SU-DHL-6 (cell line): ENCODE data around the gene OPA1.

Experiments used
- H2AFZ ChIP-seq: fragments of 200-600 bp; sonication (generic); 2 replicates; pipeline ENCODE4 v1.6.1; 2014; ENCODE audit warnings: low read depth, mild to moderate bottlenecking, moderate library complexity, mixed read lengths, antibody characterized with exemption, low read length; ENCODE audit not compliant: severe bottlenecking
- H3F3A ChIP-seq: fragments of 200-600 bp; shearing (Covaris generic); 2 replicates; pipeline ENCODE4 v1.6.0; 2016; ENCODE audit warnings: antibody characterized with exemption, mild to moderate bottlenecking; ENCODE audit not compliant: insufficient read depth
- H3K27ac ChIP-seq: fragments of 200-600 bp; sonication (generic); 2 replicates; pipeline ENCODE4 v1.5.1; 2016; ENCODE audit warnings: low read depth, mild to moderate bottlenecking, low read length, moderate library complexity, mixed read lengths
- H3K27me3 ChIP-seq: fragments of 200-600 bp; sonication (generic), shearing (Covaris generic); 2 replicates; pipeline ENCODE4 v1.6.0; 2014; ENCODE audit warnings: mild to moderate bottlenecking, low read length
- H3K36me3 ChIP-seq: fragments of 200-600 bp; sonication (generic); 2 replicates; pipeline ENCODE4 v1.6.1; 2014; ENCODE audit warnings: mild to moderate bottlenecking, low read length, mixed read lengths
- H3K4me2 ChIP-seq: fragments of 300-600, 200-600 bp; shearing (Covaris generic), sonication (generic); 2 replicates; pipeline ENCODE4 v1.6.0; 2014; ENCODE audit warnings: low read length, low read depth, mild to moderate bottlenecking; ENCODE audit not compliant: poor library complexity, severe bottlenecking
- H3K4me3 ChIP-seq: fragments of 200-600 bp; sonication (generic); 2 replicates; pipeline ENCODE4 v1.5.1; 2014; ENCODE audit warnings: antibody characterized with exemption, low read length, mild to moderate bottlenecking, mixed read lengths; ENCODE audit not compliant: insufficient read depth, poor library complexity, severe bottlenecking
- H3K79me2 ChIP-seq: fragments of 200-600 bp; sonication (generic); 2 replicates; pipeline ENCODE4 v1.6.1; 2014; ENCODE audit warnings: mild to moderate bottlenecking, low read length, moderate library complexity; ENCODE audit not compliant: insufficient read depth
- H3K9ac ChIP-seq: fragments of 200-600 bp; sonication (generic); 2 replicates; pipeline ENCODE4 v1.7.0; 2014; ENCODE audit warnings: mild to moderate bottlenecking, low read length
- H3K9me2 ChIP-seq: fragments of 200-600 bp; sonication (generic); replicated peaks from 2 replicates; pipeline ENCODE4 v1.6.1; 2014; ENCODE audit warnings: low read length; ENCODE audit not compliant: insufficient read depth
- H3K9me3 ChIP-seq: fragments of 200-600 bp; sonication (generic); 2 replicates; pipeline ENCODE4 v1.6.1; 2014; ENCODE audit warnings: low read length, mixed read lengths; ENCODE audit not compliant: insufficient read depth
- H4K20me1 ChIP-seq: fragments of 200-600 bp; sonication (generic); 2 replicates; pipeline ENCODE4 v1.6.1; 2014; ENCODE audit warnings: low read depth, mild to moderate bottlenecking, antibody characterized with exemption, low read length, moderate library complexity, mixed read lengths
- EZH2phosphoT487 ChIP-seq: fragments of 200-600 bp; sonication (generic), shearing (Covaris generic); conservative IDR thresholded peaks from 2 replicates; pipeline ENCODE4 v1.6.1; 2018; ENCODE audit warnings: mild to moderate bottlenecking, antibody characterized with exemption, low read length, moderate library complexity, mixed read lengths
- TF ChIP-seq, protein P1 (sequence below): fragments of 200-600 bp; sonication (generic); IDR thresholded peaks from one replicate; pipeline ENCODE4 v1.5.1; 2017; ENCODE audit warnings: antibody characterized with exemption, mild to moderate bottlenecking, low read length, moderate library complexity; ENCODE audit not compliant: insufficient read depth, poor library complexity, severe bottlenecking

OPA1 gene

DNA sequence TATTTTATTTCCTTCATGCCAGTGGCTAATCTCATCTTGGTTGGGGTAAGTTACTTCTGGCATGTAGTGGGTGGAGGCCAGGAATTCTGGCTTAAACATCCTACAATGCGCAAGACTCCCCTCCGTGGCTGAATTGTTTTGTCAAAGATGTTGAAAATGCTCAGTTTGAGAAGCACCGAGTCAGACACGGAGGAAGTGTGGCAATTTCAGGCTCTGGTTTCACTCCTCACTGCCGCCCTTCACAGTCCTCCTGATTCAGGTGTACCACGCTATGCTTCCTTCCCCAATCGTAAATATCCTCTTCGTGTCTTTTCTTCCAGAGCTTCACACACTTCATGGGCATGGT lies 150.7 kb downstream of the OPA1 start:
- Histone ChIP-seq H3K36me3 (no peaks in the 10 kb centered on the region), H3K79me2 (no peaks in the 10 kb centered on the region), H3K9ac (no peak overlapping the region), H3K9me3 (no peaks in the 10 kb centered on the region), H3K4me3 (no peak overlapping the region), H3F3A (no peaks in the 10 kb centered on the region), H3K27me3 (no peaks in the 10 kb centered on the region), H4K20me1 (no peaks in the 10 kb centered on the region), H3K9me2 (no peaks in the 10 kb centered on the region), H3K4me2 (no peak overlapping the region), H2AFZ (no peak overlapping the region), H3K27ac (no peak overlapping the region)
- TF ChIP-seq, protein P1, sequence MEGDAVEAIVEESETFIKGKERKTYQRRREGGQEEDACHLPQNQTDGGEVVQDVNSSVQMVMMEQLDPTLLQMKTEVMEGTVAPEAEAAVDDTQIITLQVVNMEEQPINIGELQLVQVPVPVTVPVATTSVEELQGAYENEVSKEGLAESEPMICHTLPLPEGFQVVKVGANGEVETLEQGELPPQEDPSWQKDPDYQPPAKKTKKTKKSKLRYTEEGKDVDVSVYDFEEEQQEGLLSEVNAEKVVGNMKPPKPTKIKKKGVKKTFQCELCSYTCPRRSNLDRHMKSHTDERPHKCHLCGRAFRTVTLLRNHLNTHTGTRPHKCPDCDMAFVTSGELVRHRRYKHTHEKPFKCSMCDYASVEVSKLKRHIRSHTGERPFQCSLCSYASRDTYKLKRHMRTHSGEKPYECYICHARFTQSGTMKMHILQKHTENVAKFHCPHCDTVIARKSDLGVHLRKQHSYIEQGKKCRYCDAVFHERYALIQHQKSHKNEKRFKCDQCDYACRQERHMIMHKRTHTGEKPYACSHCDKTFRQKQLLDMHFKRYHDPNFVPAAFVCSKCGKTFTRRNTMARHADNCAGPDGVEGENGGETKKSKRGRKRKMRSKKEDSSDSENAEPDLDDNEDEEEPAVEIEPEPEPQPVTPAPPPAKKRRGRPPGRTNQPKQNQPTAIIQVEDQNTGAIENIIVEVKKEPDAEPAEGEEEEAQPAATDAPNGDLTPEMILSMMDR, result no peak
- no peak for TF ChIP-seq EZH2phosphoT487

DNA sequence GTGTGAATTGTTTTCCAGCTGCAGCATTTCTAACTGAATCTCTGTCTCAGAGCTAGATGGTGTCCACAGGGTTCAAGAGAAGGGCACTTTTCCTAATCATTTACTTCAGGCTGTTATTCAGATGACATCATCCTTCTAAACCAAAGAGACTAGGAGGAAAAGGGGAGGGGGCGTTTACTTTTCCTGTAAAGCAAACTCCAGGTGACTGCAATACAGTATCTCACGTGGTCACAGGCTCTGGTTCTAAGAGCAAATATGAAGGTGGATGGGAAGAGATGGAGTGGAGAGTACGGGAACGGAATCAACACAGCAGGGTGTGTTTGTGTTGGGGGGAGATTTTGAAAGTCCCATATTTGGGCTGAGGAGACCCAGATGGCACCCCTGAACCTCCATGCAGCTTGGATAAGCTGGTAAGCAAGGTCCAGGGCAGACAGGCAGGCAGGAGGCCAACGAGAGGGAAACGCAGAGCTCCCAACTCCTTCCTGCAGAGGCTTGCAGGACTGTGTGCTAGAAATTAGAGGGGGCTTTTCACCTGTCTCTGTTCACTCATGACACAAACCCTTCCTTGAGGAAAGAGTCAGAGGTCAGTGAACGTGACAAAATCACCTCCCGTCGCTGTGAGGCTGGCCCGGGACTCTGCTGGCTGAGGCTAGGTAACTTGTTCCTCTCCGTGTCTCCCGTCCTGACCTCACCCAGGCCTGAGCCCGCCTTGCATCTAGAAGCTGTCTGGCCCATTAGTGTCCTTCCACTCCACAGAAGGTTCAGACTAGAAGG lies 151.2 kb downstream of the OPA1 start:
- H3K36me3 ChIP-seq, result no peaks in the 10 kb centered on the region
- TF ChIP-seq, protein P1, result no peak
- no peak for TF ChIP-seq EZH2phosphoT487
- no peak overlapping the region for H2AFZ ChIP-seq
- no peaks in the 10 kb centered on the region for H4K20me1 ChIP-seq
- H3K27me3 ChIP-seq, result no peaks in the 10 kb centered on the region
- no peak overlapping the region for H3K4me3 ChIP-seq
- H3F3A ChIP-seq, result no peaks in the 10 kb centered on the region
- no peaks in the 10 kb centered on the region for H3K9me2 ChIP-seq
- H3K9me3 ChIP-seq, result no peaks in the 10 kb centered on the region
- H3K79me2 ChIP-seq, result no peaks in the 10 kb centered on the region
- H3K27ac ChIP-seq, result no peak overlapping the region
- no peak overlapping the region for H3K4me2 ChIP-seq
- H3K9ac ChIP-seq, result no peak overlapping the region

DNA sequence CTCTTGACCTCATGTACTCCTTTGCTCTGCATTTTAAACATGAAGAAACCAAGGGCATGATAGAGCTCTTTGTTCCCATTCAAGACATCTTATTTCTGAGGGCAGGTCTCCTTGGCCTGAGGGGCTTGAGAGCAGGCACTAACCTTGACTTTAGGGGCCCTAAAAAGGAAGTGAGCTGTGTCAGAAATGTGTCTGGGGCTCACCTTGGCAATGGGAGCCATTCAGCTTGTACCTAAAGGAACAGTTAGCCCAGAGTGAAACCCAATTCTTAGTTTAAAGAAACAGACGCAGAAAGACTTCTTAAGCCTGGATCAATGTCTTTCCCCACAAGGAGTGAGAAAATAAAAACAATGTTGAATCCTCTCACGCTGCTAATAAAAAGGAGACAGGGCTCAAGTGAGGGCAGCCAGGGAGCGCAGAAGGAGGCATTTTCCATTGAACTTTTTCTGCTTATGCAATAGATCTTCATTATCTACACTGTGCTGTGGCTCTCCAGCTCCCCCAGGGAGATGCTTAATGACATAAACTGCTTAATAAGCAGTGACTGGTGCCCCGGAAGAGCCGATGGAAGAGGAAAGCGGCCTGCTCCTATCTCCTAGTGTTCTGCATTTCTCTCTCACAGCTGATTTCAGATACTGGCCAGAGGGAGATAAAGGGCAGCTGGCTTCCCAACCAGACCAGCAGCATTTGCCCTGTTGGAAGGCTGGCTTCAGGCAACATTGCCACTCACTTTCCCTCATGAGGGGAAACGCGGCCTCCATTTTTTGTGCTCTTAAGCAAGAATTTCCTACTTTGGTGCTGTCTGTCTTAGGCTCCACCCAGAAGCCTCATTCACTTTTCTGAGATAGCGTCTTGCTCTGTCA lies 152.0 kb downstream of the OPA1 start:
- H3K4me2 ChIP-seq, result no peak overlapping the region

More for the DNA sequence above, 152.0 kb downstream of the OPA1 start:
- Histone ChIP-seq H3K9me2 (no peaks in the 10 kb centered on the region), H3K4me3 (no peak overlapping the region), H3K36me3 (no peaks in the 10 kb centered on the region), H3K27me3 (no peaks in the 10 kb centered on the region), H3F3A (no peaks in the 10 kb centered on the region), H4K20me1 (no peaks in the 10 kb centered on the region), H3K9me3 (no peaks in the 10 kb centered on the region), H3K27ac (no peak overlapping the region), H3K9ac (no peak overlapping the region), H2AFZ (no peak overlapping the region), H3K79me2 (no peaks in the 10 kb centered on the region)
- TF ChIP-seq, protein P1, result no peak
- TF ChIP-seq EZH2phosphoT487, result no peak
